Upper lobe of left lung (tissue), 6 donors: ENCODE data around the gene RNF150. TPM values are rescaled to one million over a fixed set of nuclear protein-coding genes. Genes with fewer than 3 reads are reported as not detected.

Source experiments
- ATAC-seq, 2 donors: fragments of 200-7000 bp; cut with Tn5 transposase; one replicate each; pipeline ENCODE4 v1.9.1; 2022; ENCODE audit warnings: mild to moderate bottlenecking in 2 of 2, moderate library complexity in 2 of 2; ENCODE audit not compliant: low FRiP score in 2 of 2
- DNase-seq, 2 donors: peaks; one replicate each; pipeline ENCODE4 v3.0.0-alpha.2; 2019 to 2020
- H3K27ac ChIP-seq, 4 donors: fragments of 200-600 bp; sonication (generic); one replicate each; pipeline ENCODE4 v1.5.1; 2016 to 2019
- H3K27me3 ChIP-seq, 4 donors: fragments of 200-600 bp; sonication (generic); one replicate each; pipeline ENCODE4 v1.5.1; 2017 to 2019
- H3K36me3 ChIP-seq, 4 donors: fragments of 200-600 bp; sonication (generic); one replicate each; pipeline ENCODE4 v1.5.1; 2016 to 2019
- H3K4me1 ChIP-seq, 4 donors: fragments of 200-600 bp; sonication (generic); one replicate each; pipeline ENCODE4 v1.5.1; 2018 to 2019
- H3K4me3 ChIP-seq, 4 donors: fragments of 200-600 bp; sonication (generic); one replicate each; pipeline ENCODE4 v1.5.1; 2017 to 2019; ENCODE audit warnings: mild to moderate bottlenecking in 2 of 4, moderate library complexity in 1 of 4
- H3K9me3 ChIP-seq, 4 donors: fragments of 200-600 bp; sonication (generic); one replicate each; pipeline ENCODE4 v1.5.1; 2018 to 2019
- EP300 ChIP-seq, 4 donors: sonication (generic); formaldehyde crosslinking; IDR thresholded peaks; one replicate each; pipeline ENCODE4 v1.5.1; 2017; ENCODE audit warnings: antibody characterized with exemption in 4 of 4, control low read depth in 2 of 4
- POLR2A ChIP-seq, 4 donors: fragments of 450-650 bp; IDR thresholded peaks; one replicate each; pipeline ENCODE4 v1.5.1; 2016 to 2017; ENCODE audit warnings: antibody characterized with exemption in 4 of 4, mild to moderate bottlenecking in 2 of 4
- POLR2AphosphoS5 ChIP-seq, 2 donors: sonication (generic); formaldehyde crosslinking; IDR thresholded peaks; one replicate each; pipeline ENCODE4 v1.5.1; 2017; ENCODE audit warnings: antibody characterized with exemption in 2 of 2
- WGBS, 2 donors: methylation state at CpG; one replicate each; pipeline ENCODE4 v1.1.5; 2017 to 2018; 5-methylcytosine and 5-hydroxymethylcytosine counted together
- total RNA-seq, 6 donors: library from RNA; depleted of rRNA in 4 of 6; stranded (reverse); fragments of >200 nt in 4 of 6; gene quantifications; one replicate each; pipeline versions ENCODE4 v1.1.0 to v1.2.1, GENCODE V29; 2016 to 2021
- TF ChIP-seq, protein P1 (sequence below), 6 experiments: fragments of 450-650 bp in 4 of 6; fragments of 200-600 bp in 2 of 6; sonication (generic) in 2 of 6; IDR thresholded peaks; one replicate each; pipeline ENCODE4 v1.5.1; 2016 to 2019; ENCODE audit warnings: antibody characterized with exemption in 6 of 6
- donor health status: DM: no; HTN: no; CAD: no; lungs with moderate emphysema.
- donor health status: DM: no; HTN: yes; CAD: no; lungs with severe emphysema.

Gene RNF150
- total RNA-seq, result 1 to 10 TPM in 5 of 6 donors, under 1 TPM in 1; 0.46 to 2.1 (median 1.4) TPM

DNA sequence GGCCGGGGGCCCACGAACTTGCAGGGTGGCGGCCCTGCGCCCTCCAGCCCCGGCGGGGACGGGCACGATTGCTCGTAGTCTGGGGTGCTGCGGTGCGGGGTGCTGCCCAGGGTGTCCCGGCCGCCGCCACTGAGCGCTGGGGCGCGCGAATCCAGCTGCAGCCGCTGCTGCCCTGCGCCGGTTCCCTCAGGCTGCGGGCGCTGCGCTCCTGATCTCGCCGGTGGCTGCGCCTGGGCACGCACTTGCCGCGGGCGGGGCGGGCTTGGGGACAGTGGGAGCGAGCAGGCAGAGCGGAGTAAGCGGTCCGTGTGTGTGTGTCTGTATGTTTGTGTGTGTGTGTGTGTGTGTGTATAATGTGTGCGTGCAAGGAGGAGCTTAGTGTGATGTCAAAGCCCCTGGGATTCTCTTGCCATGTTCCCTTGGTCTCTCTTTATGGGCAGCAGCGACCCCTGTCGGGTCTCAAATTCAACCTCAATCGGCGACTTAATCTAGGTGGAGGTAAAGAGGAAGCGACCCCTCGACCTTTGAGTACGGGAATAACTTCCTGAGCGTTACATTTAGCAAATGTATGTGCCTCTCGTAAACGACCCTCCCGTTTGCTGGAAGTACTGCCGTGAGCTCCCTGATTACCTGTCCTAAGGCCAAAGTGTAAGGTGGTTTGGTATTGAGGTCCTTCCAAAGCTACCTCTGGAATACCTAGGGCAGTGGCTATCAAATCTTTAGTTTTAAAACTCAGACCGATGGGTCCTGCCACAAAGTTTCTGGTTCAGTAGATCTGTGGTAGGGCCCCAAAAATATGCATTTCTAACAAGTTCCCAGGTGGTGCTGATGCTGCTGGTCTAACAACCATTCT lies at the start of gene RNF150:
Gene RNF150 (minus strand): TSS at position 324 of the 853 bp plus-strand sequence.
- Histone ChIP-seq H3K4me1 (peaks cover 13 to 23% (median 16%) of the 10 kb centered on the region in 4 donors), H3K36me3 (no peaks in the 10 kb centered on the region), H3K27ac (peak within 1 kb of the TSS in 1 of 4 donors; percentile 49), H3K27me3 (peaks cover 0 to 17% (median 8%) of the 10 kb centered on the region in 4 donors), H3K9me3 (no peaks in the 10 kb centered on the region), H3K4me3 (peak within 1 kb of the TSS; percentile 51 to 69 (median 56))
- peak; percentile 75 to 87 for ATAC-seq
- WGBS, 2 donors, result 5 to 7% methylated on average over 10 to 32 of the region's 50 CpGs
- DNase-seq, result peak; percentile 53 to 92
- TF ChIP-seq EP300 (IDR thresholded peaks at IDR 0.05) (no peak), POLR2A (IDR thresholded peaks at IDR 0.05) (no peak)
- TF ChIP-seq, protein P1, sequence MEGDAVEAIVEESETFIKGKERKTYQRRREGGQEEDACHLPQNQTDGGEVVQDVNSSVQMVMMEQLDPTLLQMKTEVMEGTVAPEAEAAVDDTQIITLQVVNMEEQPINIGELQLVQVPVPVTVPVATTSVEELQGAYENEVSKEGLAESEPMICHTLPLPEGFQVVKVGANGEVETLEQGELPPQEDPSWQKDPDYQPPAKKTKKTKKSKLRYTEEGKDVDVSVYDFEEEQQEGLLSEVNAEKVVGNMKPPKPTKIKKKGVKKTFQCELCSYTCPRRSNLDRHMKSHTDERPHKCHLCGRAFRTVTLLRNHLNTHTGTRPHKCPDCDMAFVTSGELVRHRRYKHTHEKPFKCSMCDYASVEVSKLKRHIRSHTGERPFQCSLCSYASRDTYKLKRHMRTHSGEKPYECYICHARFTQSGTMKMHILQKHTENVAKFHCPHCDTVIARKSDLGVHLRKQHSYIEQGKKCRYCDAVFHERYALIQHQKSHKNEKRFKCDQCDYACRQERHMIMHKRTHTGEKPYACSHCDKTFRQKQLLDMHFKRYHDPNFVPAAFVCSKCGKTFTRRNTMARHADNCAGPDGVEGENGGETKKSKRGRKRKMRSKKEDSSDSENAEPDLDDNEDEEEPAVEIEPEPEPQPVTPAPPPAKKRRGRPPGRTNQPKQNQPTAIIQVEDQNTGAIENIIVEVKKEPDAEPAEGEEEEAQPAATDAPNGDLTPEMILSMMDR (IDR thresholded peaks at IDR 0.05), result peak in 5 of 6 experiments; percentile 26 to 63 (median 61)

DNA sequence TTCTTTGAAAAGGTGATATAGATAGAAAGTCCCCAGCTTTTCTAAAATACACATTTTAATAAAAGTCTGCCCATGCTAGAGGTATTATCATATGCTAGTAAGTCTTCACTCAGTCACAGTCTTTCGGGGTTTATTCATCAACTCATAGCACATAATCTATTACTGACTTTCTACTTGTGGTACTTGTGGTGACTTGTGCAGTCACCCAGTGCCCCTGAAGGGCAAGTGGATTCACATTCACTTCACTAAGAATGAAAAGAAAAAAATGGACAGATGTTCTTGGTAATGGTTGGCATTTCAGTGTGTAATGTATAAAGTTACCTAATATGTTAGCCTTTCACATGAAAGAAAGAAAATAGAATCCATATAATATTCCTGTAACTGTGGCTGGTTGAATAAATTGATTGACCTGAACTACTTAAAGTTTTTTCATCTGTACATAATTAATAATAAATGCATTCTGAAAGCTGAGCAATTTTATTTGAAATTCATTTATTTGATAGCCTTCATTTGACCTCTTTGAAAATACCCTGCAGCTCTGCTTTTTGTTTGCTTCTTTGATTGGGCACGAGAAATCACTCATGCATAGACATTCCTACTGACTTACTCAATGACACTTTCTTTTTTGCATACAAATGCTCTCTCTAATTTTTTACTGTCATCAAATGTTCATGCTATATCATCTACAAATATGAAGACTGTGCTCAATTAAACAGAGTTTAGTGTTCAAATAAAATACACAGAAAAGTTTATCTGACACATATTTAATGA lies 47.9 kb upstream of the RNF150 start:
- no peaks in the 10 kb centered on the region for H3K4me1 ChIP-seq
- no peaks in the 10 kb centered on the region for H3K36me3 ChIP-seq
- WGBS, 2 donors, result 86 to 90% methylated on average over 2 of the region's 2 CpGs
- TF ChIP-seq, protein P1 (IDR thresholded peaks at IDR 0.05), result no peak
- no peak for TF ChIP-seq POLR2A (IDR thresholded peaks at IDR 0.05)
- no peak for TF ChIP-seq POLR2AphosphoS5 (IDR thresholded peaks at IDR 0.05)
- no peak for TF ChIP-seq EP300 (IDR thresholded peaks at IDR 0.05)
- DNase-seq, result no peak
- H3K27me3 ChIP-seq, result no peaks in the 10 kb centered on the region
- H3K9me3 ChIP-seq, result no peaks in the 10 kb centered on the region
- H3K4me3 ChIP-seq, result no peak overlapping the region
- no peak for ATAC-seq
- H3K27ac ChIP-seq, result no peak overlapping the region

DNA sequence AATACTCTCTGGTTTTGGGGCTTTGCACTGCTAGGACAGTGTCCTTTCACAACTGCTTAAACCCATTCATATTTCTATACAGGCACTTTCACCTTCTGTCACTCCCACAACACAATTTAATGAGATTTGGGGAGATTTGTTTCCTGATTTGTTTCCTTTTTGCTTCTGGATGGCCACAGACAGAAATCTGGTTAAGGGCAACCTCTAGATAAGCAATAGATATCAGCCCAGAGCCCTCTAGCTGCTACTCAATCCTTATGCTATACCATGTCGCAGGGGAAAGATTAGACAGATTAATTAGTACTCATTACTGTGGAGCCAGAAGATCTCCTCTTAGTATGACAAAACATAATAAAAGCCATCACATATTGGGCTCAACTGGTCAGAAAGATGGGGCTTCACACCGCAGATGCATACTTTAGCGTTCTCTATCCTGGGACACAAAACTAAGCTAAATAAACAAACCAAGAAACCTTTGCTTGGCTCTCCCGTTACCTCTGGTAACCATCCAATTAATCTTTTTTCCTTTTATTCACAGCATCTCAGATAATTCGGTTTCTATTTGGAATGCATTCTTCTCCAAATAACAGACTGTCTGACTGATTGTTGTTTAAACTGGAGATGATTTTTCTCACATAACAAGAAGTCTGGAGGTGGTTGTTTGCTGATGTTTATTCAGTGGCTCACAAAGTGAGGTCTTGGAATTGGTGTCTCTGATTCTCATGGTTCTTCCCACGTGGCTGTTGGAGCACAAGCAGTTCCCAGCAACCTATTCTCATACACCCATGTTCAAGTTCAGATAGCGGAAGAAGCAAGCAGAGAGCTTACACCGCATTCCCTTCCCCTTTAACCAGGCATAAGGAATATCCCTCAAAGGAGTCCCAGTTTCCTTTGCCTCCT lies 46.5 kb upstream of the RNF150 start:
- H3K4me3 ChIP-seq, result no peak overlapping the region
- no peaks in the 10 kb centered on the region for H3K36me3 ChIP-seq
- H3K27me3 ChIP-seq, result no peaks in the 10 kb centered on the region
- TF ChIP-seq POLR2AphosphoS5 (IDR thresholded peaks at IDR 0.05), result no peak
- TF ChIP-seq, protein P1 (IDR thresholded peaks at IDR 0.05), result no peak
- TF ChIP-seq EP300 (IDR thresholded peaks at IDR 0.05), result no peak
- TF ChIP-seq POLR2A (IDR thresholded peaks at IDR 0.05), result no peak
- H3K4me1 ChIP-seq, result no peaks in the 10 kb centered on the region
- 54 to 58% methylated on average over 8 of the region's 8 CpGs for WGBS, 2 donors
- DNase-seq, result no peak
- H3K9me3 ChIP-seq, result no peaks in the 10 kb centered on the region
- ATAC-seq, result no peak
- H3K27ac ChIP-seq, result no peak overlapping the region

DNA sequence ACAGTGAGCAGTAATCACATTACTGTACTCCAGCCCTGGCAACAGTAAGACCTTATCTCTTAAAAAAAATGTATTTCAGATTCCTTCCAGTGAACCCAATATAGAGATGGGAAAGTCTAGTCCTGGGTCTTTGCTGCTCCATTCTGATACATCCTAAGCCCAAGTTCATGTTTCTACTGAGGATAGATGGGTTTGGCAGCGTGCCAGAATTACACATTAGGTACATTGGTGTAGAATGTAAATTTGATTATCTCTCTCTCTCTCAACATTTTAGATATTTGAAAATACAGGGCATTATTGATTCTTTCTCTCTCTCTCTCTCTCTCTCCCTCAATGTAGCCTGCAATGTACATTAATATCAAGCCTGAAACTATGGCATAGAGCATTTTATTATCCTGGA lies 43.9 kb upstream of the RNF150 start:
- WGBS, 2 donors, result 43 to 46% methylated on average over 1 of the region's 1 CpG

More for the DNA sequence above, 43.9 kb upstream of the RNF150 start:
- Histone ChIP-seq H3K4me3 (no peak overlapping the region), H3K27me3 (no peaks in the 10 kb centered on the region), H3K36me3 (no peaks in the 10 kb centered on the region), H3K9me3 (no peaks in the 10 kb centered on the region), H3K4me1 (no peaks in the 10 kb centered on the region), H3K27ac (no peak overlapping the region)
- ATAC-seq, result no peak
- DNase-seq, result no peak
- no peak for TF ChIP-seq EP300 (IDR thresholded peaks at IDR 0.05)
- TF ChIP-seq, protein P1 (IDR thresholded peaks at IDR 0.05), result no peak
- no peak for TF ChIP-seq POLR2AphosphoS5 (IDR thresholded peaks at IDR 0.05)
- TF ChIP-seq POLR2A (IDR thresholded peaks at IDR 0.05), result no peak
